Neural cell (in vitro differentiated cells): ENCODE measurements around the gene NRIP3. TPM values are rescaled to one million over a fixed set of nuclear protein-coding genes. Genes with fewer than 3 reads are reported as not detected.

ENCODE experiments used
- H2AFZ ChIP-seq: fragments of 200-600, 300-800 bp; sonication (generic), shearing (Covaris generic); 2 replicates; pipeline ENCODE4 v1.6.0; 2014; ENCODE audit warnings: low read depth, mild to moderate bottlenecking, antibody characterized with exemption, low read length, moderate library complexity
- H3F3A ChIP-seq: fragments of 200-600 bp; shearing (Covaris generic); 2 replicates; pipeline ENCODE4 v1.6.1; 2016; ENCODE audit warnings: mild to moderate bottlenecking, moderate library complexity, mixed read lengths, antibody characterized with exemption, low read length; ENCODE audit not compliant: insufficient read depth, poor library complexity, severe bottlenecking
- H3K27ac ChIP-seq: fragments of 200-600, 300-800 bp; sonication (generic), shearing (Covaris generic); 2 replicates; pipeline ENCODE4 v1.5.1; 2014; ENCODE audit warnings: mild to moderate bottlenecking, low read length, moderate library complexity
- H3K27me3 ChIP-seq: fragments of 300-800, 200-600 bp; sonication (generic), shearing (Covaris generic); 2 replicates; pipeline ENCODE4 v1.6.0; 2014; ENCODE audit warnings: mild to moderate bottlenecking, low read depth, low read length, moderate library complexity; ENCODE audit not compliant: insufficient read depth
- H3K36me3 ChIP-seq: fragments of 300-800, 200-600 bp; sonication (generic), shearing (Covaris generic); 2 replicates; pipeline ENCODE4 v1.5.1; 2014; ENCODE audit warnings: mild to moderate bottlenecking, antibody characterized with exemption, low read length, moderate library complexity; ENCODE audit not compliant: insufficient read depth
- H3K4me2 ChIP-seq: fragments of 300-800, 200-600 bp; sonication (generic), shearing (Covaris generic); 2 replicates; pipeline ENCODE4 v1.6.0; 2014; ENCODE audit warnings: mild to moderate bottlenecking, low read length
- H3K4me3 ChIP-seq: fragments of 300-800, 200-600 bp; sonication (generic), shearing (Covaris generic); 2 replicates; pipeline ENCODE4 v1.5.1; 2014; ENCODE audit warnings: mild to moderate bottlenecking, low read length, moderate library complexity
- H3K79me2 ChIP-seq: fragments of 200-600 bp; shearing (Covaris generic); replicated peaks from 2 replicates; pipeline ENCODE4 v1.6.0; 2014; ENCODE audit warnings: mild to moderate bottlenecking, low read length, moderate library complexity; ENCODE audit not compliant: insufficient read depth
- H3K9ac ChIP-seq: fragments of 300-800, 200-600 bp; sonication (generic), shearing (Covaris generic); 2 replicates; pipeline ENCODE4 v1.6.1; 2016; ENCODE audit warnings: mild to moderate bottlenecking, low read length, mixed read lengths
- H3K9me2 ChIP-seq: fragments of 200-600 bp; shearing (Covaris generic); 2 replicates; pipeline ENCODE4 v1.6.1; 2016; ENCODE audit warnings: mild to moderate bottlenecking, low read length, mixed read lengths; ENCODE audit not compliant: insufficient read depth
- H3K9me3 ChIP-seq: fragments of 200-600, 300-800 bp; sonication (generic), shearing (Covaris generic); 2 replicates; pipeline ENCODE4 v1.6.1; 2016; ENCODE audit warnings: mild to moderate bottlenecking, mixed run types, low read length, moderate library complexity, mixed read lengths
- H4K20me1 ChIP-seq: fragments of 200-600 bp; shearing (Covaris generic); 2 replicates; pipeline ENCODE4 v1.6.1; 2016; ENCODE audit warnings: mild to moderate bottlenecking, mixed run types; ENCODE audit not compliant: insufficient read depth
- EP300 ChIP-seq: fragments of 450-650 bp; conservative IDR thresholded peaks from 2 replicates; pipeline ENCODE4 v1.6.1; 2014; ENCODE audit warnings: antibody characterized with exemption, mild to moderate bottlenecking, moderate library complexity; ENCODE audit not compliant: poor library complexity, severe bottlenecking
- EZH2 ChIP-seq: fragments of 200-600, 300-800 bp; shearing (Covaris generic), sonication (generic); IDR thresholded peaks from 2 replicates; pipeline ENCODE4 v1.6.1; 2014; ENCODE audit warnings: antibody characterized with exemption, low read length, borderline replicate concordance, mild to moderate bottlenecking; ENCODE audit not compliant: insufficient read depth, poor library complexity, severe bottlenecking
- MXI1 ChIP-seq: fragments of 450-650 bp; conservative IDR thresholded peaks from 2 replicates; pipeline ENCODE4 v1.6.1; 2014; ENCODE audit warnings: antibody characterized with exemption, mild to moderate bottlenecking; ENCODE audit not compliant: poor library complexity, severe bottlenecking
- POLR2AphosphoS5 ChIP-seq: IDR thresholded peaks from 2 replicates; pipeline ENCODE4 v1.6.1; 2012
- RAD21 ChIP-seq: fragments of 450-650 bp; conservative IDR thresholded peaks from 2 replicates; pipeline ENCODE4 v1.6.1; 2014; ENCODE audit warnings: antibody characterized with exemption, mild to moderate bottlenecking, moderate library complexity
- REST ChIP-seq: IDR thresholded peaks from 2 replicates; pipeline ENCODE4 v1.6.1; 2012; ENCODE audit warnings: borderline replicate concordance
- SMC3 ChIP-seq: fragments of 450-650 bp; conservative IDR thresholded peaks from 2 replicates; pipeline ENCODE4 v1.6.1; 2014; ENCODE audit warnings: antibody characterized with exemption, mild to moderate bottlenecking, moderate library complexity; ENCODE audit not compliant: poor library complexity
- TAF1 ChIP-seq: IDR thresholded peaks from 2 replicates; pipeline ENCODE4 v1.6.1; 2012; ENCODE audit warnings: low read depth
- polyA plus RNA-seq: library from polyadenylated mRNA; depleted of rRNA; stranded (reverse); fragments of >200 nt; gene quantifications from 2 replicates; pipeline ENCODE4 v1.2.3, GENCODE V29; 2014
- TF ChIP-seq, protein P1 (sequence below): fragments of 450-650 bp; IDR thresholded peaks from 2 replicates; pipeline ENCODE4 v1.5.1; 2014; ENCODE audit warnings: antibody characterized with exemption, mild to moderate bottlenecking, moderate library complexity; ENCODE audit not compliant: poor library complexity, severe bottlenecking

Gene NRIP3
- polyA plus RNA-seq, 1 donor from 2014 or later, result 8.8 TPM

DNA sequence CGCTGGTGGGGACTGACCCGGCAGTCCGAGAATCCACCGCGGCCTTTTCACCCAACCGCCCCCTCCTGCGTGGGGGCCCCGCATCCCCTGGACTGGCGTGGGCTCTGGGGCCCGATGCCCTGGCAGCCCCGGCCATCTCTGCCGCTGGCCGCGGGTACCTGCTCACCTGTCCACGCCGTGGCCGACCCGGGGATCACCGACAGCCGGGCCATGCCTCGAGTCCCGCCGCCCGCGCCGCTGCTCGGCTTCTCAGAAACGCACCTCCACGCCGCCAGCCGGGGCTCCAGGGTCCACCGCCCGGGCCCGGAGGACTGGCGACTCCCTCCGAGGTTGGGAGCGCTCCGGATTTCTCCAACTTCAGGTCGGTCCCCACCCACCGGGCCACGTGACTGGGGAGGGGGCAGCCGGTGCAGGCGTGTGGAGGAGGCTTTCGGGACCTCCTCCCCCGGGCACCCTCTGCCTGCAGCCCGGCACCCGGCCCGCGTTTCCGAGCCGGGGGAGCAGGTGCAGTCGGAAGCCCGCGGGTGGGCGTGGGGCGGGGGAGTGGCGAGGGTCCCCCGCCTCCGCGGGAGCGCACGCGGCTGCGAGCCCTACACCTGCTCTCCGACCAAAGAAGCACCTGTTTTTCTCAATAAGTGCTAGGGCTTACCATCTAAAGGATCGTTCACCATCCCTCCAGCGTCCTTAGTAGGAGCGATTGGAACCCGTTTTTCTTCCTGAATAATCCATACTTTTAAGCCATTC is 554 bp upstream of the NRIP3 start:
- Histone ChIP-seq H3K27me3 (peaks cover 62% of the 10 kb centered on the region), H3K9ac (peak overlapping the region; percentile 66), H3K9me3 (no peaks in the 10 kb centered on the region), H3K4me3 (peak overlapping the region; percentile 82), H3K4me2 (no peak overlapping the region), H3F3A (no peaks in the 10 kb centered on the region), H3K27ac (no peak overlapping the region), H4K20me1 (no peaks in the 10 kb centered on the region), H3K79me2 (no peaks in the 10 kb centered on the region), H3K36me3 (no peaks in the 10 kb centered on the region), H3K9me2 (no peaks in the 10 kb centered on the region), H2AFZ (no peak overlapping the region)
- TF ChIP-seq EP300, result no peak
- TF ChIP-seq RAD21, result no peak
- no peak for TF ChIP-seq REST
- no peak for TF ChIP-seq POLR2AphosphoS5
- TF ChIP-seq SMC3, result no peak
- TF ChIP-seq EZH2, result no peak
- TF ChIP-seq, protein P1, sequence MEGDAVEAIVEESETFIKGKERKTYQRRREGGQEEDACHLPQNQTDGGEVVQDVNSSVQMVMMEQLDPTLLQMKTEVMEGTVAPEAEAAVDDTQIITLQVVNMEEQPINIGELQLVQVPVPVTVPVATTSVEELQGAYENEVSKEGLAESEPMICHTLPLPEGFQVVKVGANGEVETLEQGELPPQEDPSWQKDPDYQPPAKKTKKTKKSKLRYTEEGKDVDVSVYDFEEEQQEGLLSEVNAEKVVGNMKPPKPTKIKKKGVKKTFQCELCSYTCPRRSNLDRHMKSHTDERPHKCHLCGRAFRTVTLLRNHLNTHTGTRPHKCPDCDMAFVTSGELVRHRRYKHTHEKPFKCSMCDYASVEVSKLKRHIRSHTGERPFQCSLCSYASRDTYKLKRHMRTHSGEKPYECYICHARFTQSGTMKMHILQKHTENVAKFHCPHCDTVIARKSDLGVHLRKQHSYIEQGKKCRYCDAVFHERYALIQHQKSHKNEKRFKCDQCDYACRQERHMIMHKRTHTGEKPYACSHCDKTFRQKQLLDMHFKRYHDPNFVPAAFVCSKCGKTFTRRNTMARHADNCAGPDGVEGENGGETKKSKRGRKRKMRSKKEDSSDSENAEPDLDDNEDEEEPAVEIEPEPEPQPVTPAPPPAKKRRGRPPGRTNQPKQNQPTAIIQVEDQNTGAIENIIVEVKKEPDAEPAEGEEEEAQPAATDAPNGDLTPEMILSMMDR, result no peak
- TF ChIP-seq MXI1, result no peak
- TF ChIP-seq TAF1, result no peak

DNA sequence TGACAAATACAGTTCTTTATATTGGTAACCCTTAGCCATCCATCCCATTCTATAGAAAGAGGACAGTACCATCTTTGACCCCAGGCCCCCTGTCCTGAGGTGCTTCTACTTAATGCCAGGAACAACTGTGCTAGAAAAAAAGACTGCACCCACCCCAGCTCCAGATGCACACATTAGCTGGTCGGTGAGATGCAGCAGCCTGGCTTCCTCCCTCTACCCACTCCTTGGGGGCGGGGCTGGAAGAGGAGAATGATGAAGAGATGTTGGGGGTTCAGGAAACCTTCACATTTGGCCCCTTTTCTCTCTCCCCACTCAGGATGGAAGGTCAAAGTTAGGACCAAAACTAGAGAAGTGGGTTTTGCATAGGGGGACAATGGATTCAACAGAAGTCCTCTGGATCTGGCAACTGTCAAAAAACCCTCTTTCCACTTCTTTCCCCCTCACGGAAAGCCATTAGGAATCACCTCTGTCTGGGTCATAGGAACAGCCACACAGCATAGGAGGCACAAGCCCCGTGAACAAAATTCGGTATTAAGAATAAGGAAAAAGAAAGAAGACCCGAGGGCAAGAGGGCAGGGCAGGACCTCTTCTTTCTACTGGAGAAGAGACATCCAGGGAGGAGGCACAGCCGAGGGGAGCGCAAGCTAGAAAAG is 755 bp downstream of the NRIP3 start:
- H3F3A ChIP-seq, result no peaks in the 10 kb centered on the region
- no peaks in the 10 kb centered on the region for H3K9me3 ChIP-seq
- H2AFZ ChIP-seq, result peak overlapping the region; percentile 66
- peak overlapping the region; percentile 82 for H3K4me3 ChIP-seq
- no peaks in the 10 kb centered on the region for H3K9me2 ChIP-seq
- no peaks in the 10 kb centered on the region for H3K79me2 ChIP-seq
- no peak for TF ChIP-seq POLR2AphosphoS5
- TF ChIP-seq TAF1, result no peak
- TF ChIP-seq EZH2, result no peak
- TF ChIP-seq, protein P1, result no peak
- TF ChIP-seq MXI1, result no peak
- TF ChIP-seq SMC3, result no peak
- no peak for TF ChIP-seq RAD21
- no peak for TF ChIP-seq EP300
- no peak for TF ChIP-seq REST
- H4K20me1 ChIP-seq, result no peaks in the 10 kb centered on the region
- H3K27me3 ChIP-seq, result peaks cover 62% of the 10 kb centered on the region
- no peak overlapping the region for H3K27ac ChIP-seq
- H3K4me2 ChIP-seq, result peak overlapping the region; percentile 21
- H3K36me3 ChIP-seq, result no peaks in the 10 kb centered on the region
- H3K9ac ChIP-seq, result peak overlapping the region; percentile 66
